Stomach (tissue), 9 donors: Measurements from ENCODE around the gene TARBP1. TPM values are rescaled to one million over a fixed set of nuclear protein-coding genes. Genes with fewer than 3 reads are reported as not detected.

Experiments used
- DNase-seq, 2 donors: peaks; one replicate each; pipeline versions ENCODE4 v3.0.0 to v3.0.0-alpha.2; 2013 to 2019
- H3K27ac ChIP-seq, 5 donors: fragments of 200-600 bp in 4 of 5; sonication (generic) in 4 of 5; one replicate each; pipeline ENCODE4 v1.5.1; 2013 to 2019; ENCODE audit warnings: mild to moderate bottlenecking in 1 of 5, moderate library complexity in 1 of 5
- H3K27me3 ChIP-seq, 3 donors: fragments of 200-600 bp; sonication (generic); one replicate each; pipeline ENCODE4 v1.5.1; 2017 to 2019; ENCODE audit warnings: mixed run types in 1 of 3
- H3K36me3 ChIP-seq, 4 donors: fragments of 200-600 bp; sonication (generic); 1 replicate in 3 of 4; 2 replicates in 1 of 4; pipeline ENCODE4 v1.5.1; 2016 to 2019
- H3K4me1 ChIP-seq, 4 donors: fragments of 200-600 bp; sonication (generic); one replicate each; pipeline ENCODE4 v1.5.1; 2016 to 2019
- H3K4me3 ChIP-seq, 4 donors: fragments of 200-600 bp; sonication (generic) in 3 of 4; one replicate each; pipeline ENCODE4 v1.5.1; 2016 to 2019; ENCODE audit warnings: mild to moderate bottlenecking in 1 of 4
- H3K9me3 ChIP-seq, 4 donors: fragments of 200-600 bp; sonication (generic); one replicate each; pipeline ENCODE4 v1.5.1; 2016 to 2019
- CTCF ChIP-seq, 7 experiments: fragments of 450-650 bp in 4 of 7; fragments of 200-600 bp in 3 of 7; sonication (generic) in 3 of 7; IDR thresholded peaks; one replicate each; pipeline ENCODE4 v1.5.1; 2016 to 2019; ENCODE audit warnings: antibody characterized with exemption in 7 of 7, control low read depth in 2 of 7, mild to moderate bottlenecking in 1 of 7
- EP300 ChIP-seq: sonication (generic); formaldehyde crosslinking; IDR thresholded peaks from one replicate; pipeline ENCODE4 v1.6.1; 2017; ENCODE audit warnings: antibody characterized with exemption
- POLR2A ChIP-seq, 4 donors: fragments of 450-650 bp; IDR thresholded peaks; one replicate each; pipeline ENCODE4 v1.6.1; 2016; ENCODE audit warnings: antibody characterized with exemption in 4 of 4, control low read depth in 2 of 4, mild to moderate bottlenecking in 1 of 4, moderate library complexity in 1 of 4
- POLR2AphosphoS5 ChIP-seq, 3 donors: sonication (generic); formaldehyde crosslinking; IDR thresholded peaks; one replicate each; pipeline ENCODE4 v1.6.1; 2016; ENCODE audit warnings: antibody characterized with exemption in 3 of 3
- WGBS, 5 donors: extraction: QIAGEN DNeasy Blood & Tissue Kit in 3 of 5; methylation state at CpG; one replicate each; pipeline versions ENCODE4 v1.1.5 to v1.1.7; 2013 to 2018; 5-methylcytosine and 5-hydroxymethylcytosine counted together
- intact Hi-C: fragments of 100-400 bp; cut with DNase I; formaldehyde crosslinking; loops from one replicate; pipeline ENCODE4 v1.15.1; 2023; ENCODE audit warnings: low total_unique reads
- polyA plus RNA-seq, 3 donors: library from polyadenylated mRNA; stranded (reverse); fragments of 200-250 nt; gene quantifications; one replicate each; pipeline ENCODE4 v1.2.3, GENCODE V29; 2013
- total RNA-seq, 5 donors: library from RNA; depleted of rRNA; stranded (reverse); fragments of >200 nt; gene quantifications; one replicate each; pipeline versions ENCODE4 v1.1.0 to v1.2.3, GENCODE V29; 2014 to 2016
- donor health status: healthy with polysubstance abuse.
- donor health status: Bipolar disorder and iron deficiency.
- donor health status: healthy.

TARBP1 gene
- total and polyA plus RNA-seq, 8 donors, result 5.7 to 63.2 (median 30.3) TPM

- Histone ChIP-seq H3K4me3 (peak overlapping the region in 1 of 4 donors; percentile 5), H3K27me3 (no peaks in the 10 kb centered on the region), H3K36me3 (peaks cover 0 to 21% (median 13%) of the 10 kb centered on the region in 4 donors), H3K4me1 (peaks cover 0 to 14% (median 0%) of the 10 kb centered on the region in 4 donors), H3K9me3 (no peaks in the 10 kb centered on the region), H3K27ac (no peak overlapping the region)
- DNase-seq, result no peak
- TF ChIP-seq CTCF (IDR thresholded peaks at IDR 0.05), result no peak
- no peak for TF ChIP-seq POLR2A (IDR thresholded peaks at IDR 0.05)
- no peak for TF ChIP-seq EP300
- TF ChIP-seq POLR2AphosphoS5 (IDR thresholded peaks at IDR 0.05), result no peak
- intact Hi-C loops, result no loop called here
- 56 to 67% (median 64%) methylated on average over 8 of the region's 8 CpGs for WGBS, 5 donors
Measured at GRCh38 chr1:234398849-234399381, 80.1 kb downstream of the TARBP1 start.

- no peak overlapping the region for H3K4me3 ChIP-seq
- peaks cover 0 to 14% (median 0%) of the 10 kb centered on the region in 4 donors for H3K4me1 ChIP-seq
- 58 to 79% (median 67%) methylated on average over 3 to 4 of the region's 5 CpGs for WGBS, 5 donors
- H3K27me3 ChIP-seq, result no peaks in the 10 kb centered on the region
- no peak overlapping the region for H3K27ac ChIP-seq
- no peaks in the 10 kb centered on the region for H3K9me3 ChIP-seq
- intact Hi-C loops, result no loop called here
- peaks cover 0 to 30% (median 23%) of the 10 kb centered on the region in 4 donors for H3K36me3 ChIP-seq
- no peak for TF ChIP-seq POLR2AphosphoS5 (IDR thresholded peaks at IDR 0.05)
- no peak for TF ChIP-seq CTCF (IDR thresholded peaks at IDR 0.05)
- TF ChIP-seq EP300, result no peak
- no peak for TF ChIP-seq POLR2A (IDR thresholded peaks at IDR 0.05)
- no peak for DNase-seq
Measured at GRCh38 chr1:234397732-234398131, 81.2 kb downstream of the TARBP1 start.

GRCh38 chr1:234396871-234397270 lies 82.1 kb downstream of the TARBP1 start:
- H3K27ac ChIP-seq, result no peak overlapping the region
- no peak overlapping the region for H3K4me3 ChIP-seq
- peaks cover 3 to 39% (median 31%) of the 10 kb centered on the region in 4 donors for H3K36me3 ChIP-seq
- intact Hi-C loops, result no loop called here
- WGBS, 5 donors, result 88 to 95% (median 90%) methylated on average over 6 of the region's 6 CpGs
- DNase-seq, result no peak
- H3K27me3 ChIP-seq, result no peaks in the 10 kb centered on the region
- TF ChIP-seq POLR2AphosphoS5 (IDR thresholded peaks at IDR 0.05), result no peak
- no peak for TF ChIP-seq EP300
- no peak for TF ChIP-seq CTCF (IDR thresholded peaks at IDR 0.05)
- TF ChIP-seq POLR2A (IDR thresholded peaks at IDR 0.05), result no peak
- H3K4me1 ChIP-seq, result peaks cover 0 to 14% (median 0%) of the 10 kb centered on the region in 4 donors
- no peaks in the 10 kb centered on the region for H3K9me3 ChIP-seq

GRCh38 chr1:234396092-234396491 lies 82.9 kb downstream of the TARBP1 start:
- intact Hi-C loops, result no loop called here
- Histone ChIP-seq H3K36me3 (peaks cover 4 to 47% (median 38%) of the 10 kb centered on the region in 4 donors), H3K9me3 (no peaks in the 10 kb centered on the region), H3K4me3 (no peak overlapping the region), H3K4me1 (peaks cover 0 to 12% (median 0%) of the 10 kb centered on the region in 4 donors), H3K27me3 (no peaks in the 10 kb centered on the region), H3K27ac (no peak overlapping the region)
- DNase-seq, result no peak
- TF ChIP-seq POLR2A (IDR thresholded peaks at IDR 0.05) (no peak), EP300 (no peak), CTCF (IDR thresholded peaks at IDR 0.05) (no peak), POLR2AphosphoS5 (IDR thresholded peaks at IDR 0.05) (no peak)
- WGBS, 5 donors, result 91 to 96% (median 95%) methylated on average over 8 of the region's 8 CpGs
